ENCODE measurements around the gene DNMT3A.

The DNMT3A gene

DNA sequence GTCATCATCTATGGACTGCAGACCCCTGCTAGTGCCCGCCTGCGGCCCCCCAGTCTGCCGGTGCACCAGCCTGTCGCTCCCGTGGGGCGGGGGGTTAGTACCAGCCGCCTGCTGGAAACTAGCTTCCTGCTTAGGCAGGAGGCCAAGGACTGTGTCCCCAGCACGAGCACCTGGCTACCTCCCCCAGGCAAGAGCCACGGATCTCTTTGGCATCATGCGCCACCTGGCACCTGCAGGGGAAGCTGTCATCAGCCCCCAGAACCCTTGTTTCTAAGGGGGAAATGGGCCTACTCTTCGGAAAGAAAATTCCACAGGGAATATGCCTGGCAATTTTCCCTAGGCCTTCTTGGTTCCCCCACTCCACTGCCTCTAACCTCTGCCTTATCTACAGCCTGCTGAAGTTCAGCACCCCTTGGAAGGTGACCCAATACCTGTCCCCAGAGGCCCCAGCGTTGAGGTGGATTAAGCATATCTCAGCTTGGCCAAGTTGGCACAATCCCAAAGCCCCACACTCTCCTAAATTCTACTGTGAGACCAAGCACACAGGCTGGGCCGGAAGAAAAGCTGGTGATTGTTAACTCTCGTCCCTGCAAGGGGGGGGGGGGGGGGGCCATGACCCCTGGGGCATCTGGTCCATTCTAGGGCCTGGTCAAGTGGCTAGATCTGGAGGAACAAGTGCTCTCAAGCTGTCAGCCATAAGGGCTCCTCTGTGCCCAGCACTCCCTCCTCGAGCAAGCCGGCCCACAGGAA, 111.4 kb downstream of the DNMT3A start:
- no peak overlapping the region for H3K4me3 ChIP-seq (replicated peaks; ENCODE audit: low read depth, low read length)
- TF ChIP-seq, protein P1, sequence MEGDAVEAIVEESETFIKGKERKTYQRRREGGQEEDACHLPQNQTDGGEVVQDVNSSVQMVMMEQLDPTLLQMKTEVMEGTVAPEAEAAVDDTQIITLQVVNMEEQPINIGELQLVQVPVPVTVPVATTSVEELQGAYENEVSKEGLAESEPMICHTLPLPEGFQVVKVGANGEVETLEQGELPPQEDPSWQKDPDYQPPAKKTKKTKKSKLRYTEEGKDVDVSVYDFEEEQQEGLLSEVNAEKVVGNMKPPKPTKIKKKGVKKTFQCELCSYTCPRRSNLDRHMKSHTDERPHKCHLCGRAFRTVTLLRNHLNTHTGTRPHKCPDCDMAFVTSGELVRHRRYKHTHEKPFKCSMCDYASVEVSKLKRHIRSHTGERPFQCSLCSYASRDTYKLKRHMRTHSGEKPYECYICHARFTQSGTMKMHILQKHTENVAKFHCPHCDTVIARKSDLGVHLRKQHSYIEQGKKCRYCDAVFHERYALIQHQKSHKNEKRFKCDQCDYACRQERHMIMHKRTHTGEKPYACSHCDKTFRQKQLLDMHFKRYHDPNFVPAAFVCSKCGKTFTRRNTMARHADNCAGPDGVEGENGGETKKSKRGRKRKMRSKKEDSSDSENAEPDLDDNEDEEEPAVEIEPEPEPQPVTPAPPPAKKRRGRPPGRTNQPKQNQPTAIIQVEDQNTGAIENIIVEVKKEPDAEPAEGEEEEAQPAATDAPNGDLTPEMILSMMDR (IDR thresholded peaks at IDR 0.05; ENCODE audit: low read depth, low read length, missing control alignments): no peak
- DNase-seq (ENCODE audit: extremely low read depth, low read depth): no peak

DNA sequence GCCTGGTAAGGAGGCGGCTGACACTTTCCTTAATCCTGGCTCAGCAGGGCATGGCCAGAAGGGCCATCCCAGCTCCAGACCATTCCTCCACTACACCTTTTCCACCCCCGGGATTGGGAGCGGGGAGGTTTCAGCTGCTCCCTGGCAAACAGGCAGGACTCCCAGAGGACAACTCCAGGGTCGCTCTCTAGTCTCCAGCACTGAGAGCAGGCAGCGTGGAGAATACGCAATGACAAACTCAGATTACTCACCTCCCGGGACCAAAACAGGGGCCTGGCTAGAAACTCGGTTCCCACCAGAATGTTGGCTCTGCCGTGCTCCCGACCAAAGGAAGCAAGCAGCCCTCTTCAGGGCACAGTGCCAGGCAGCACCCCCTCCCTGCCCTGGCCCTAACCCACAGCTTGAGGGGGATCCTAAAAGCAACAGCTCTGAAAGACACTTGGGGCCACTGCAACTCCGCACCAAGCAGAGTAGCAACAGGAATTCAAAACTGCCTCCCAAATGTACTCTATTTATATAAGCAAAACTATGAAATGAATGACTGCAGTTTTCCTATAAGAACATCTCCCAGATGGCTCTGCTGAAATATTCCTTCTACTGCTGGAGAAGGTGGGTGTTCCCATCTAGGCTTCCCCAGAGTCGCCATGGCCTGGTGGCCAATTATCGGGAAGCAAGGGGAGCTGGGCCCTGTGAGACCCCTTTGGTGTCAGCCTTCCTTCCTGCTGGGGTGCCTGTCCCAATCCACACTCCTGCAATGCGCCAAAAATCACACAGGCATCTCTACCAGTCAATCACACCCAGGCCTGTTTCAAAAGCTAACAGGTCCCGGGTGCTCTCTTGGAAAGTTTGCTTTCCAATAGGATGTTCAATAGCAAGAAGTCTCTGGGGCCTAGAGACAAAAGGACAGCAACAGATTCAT, 112.2 kb downstream of the DNMT3A start:
- no peak overlapping the region for H3K4me3 ChIP-seq (replicated peaks; ENCODE audit: low read depth, low read length)
- DNase-seq (ENCODE audit: extremely low read depth, low read depth): no peak
- TF ChIP-seq, protein P1 (IDR thresholded peaks at IDR 0.05; ENCODE audit: low read depth, low read length, missing control alignments): no peak

DNA sequence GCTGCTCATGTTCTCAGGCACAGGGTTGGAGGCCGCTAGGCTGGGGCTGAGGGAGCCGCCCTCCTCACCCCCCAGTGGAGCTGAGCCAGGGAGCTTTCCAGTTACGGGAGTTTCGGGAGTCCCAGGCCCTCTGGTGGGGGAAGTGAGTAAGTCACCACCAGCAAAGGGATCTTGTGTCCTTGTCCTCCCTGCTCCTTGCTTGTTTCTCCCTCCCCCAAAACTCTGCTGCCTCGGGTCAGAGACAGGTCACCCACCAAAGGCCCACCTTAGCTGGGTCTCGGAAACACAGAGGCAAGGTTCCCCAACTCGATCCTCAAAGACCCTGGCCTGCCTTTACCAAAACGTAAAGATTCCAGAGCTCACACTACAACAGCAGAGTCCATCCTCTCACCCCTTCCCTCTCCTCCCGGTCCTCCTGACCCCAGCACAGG, 112.9 kb downstream of the DNMT3A start:
- no peak overlapping the region for H3K4me3 ChIP-seq (replicated peaks; ENCODE audit: low read depth, low read length)
- peak; percentile 41 for DNase-seq (ENCODE audit: extremely low read depth, low read depth)

DNA sequence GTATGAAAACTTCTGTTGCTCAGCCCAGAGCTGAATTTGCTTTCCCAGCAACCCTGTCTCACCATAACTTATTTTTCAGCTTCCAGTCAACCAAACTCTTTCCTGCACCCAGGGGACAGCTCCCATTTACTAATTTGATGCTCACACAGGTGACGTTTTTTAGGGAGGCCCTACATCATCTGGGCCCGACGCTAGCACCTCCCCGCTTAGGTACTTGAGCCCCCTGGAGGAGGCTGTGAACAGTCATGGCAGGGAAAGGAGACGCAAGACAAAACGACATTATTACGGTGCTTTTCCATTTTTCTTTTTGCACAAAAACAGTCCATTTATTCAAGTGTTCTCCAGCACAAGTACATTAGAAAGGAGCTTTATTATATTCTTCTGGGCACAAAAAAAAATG, 114.1 kb downstream of the DNMT3A start:
- TF ChIP-seq, protein P1 (IDR thresholded peaks at IDR 0.05; ENCODE audit: low read depth, low read length, missing control alignments): no peak
- no peak overlapping the region for H3K4me3 ChIP-seq (replicated peaks; ENCODE audit: low read depth, low read length)
- no peak for DNase-seq (ENCODE audit: extremely low read depth, low read depth)

More for the DNA sequence above, 112.9 kb downstream of the DNMT3A start:
- TF ChIP-seq, protein P1 (IDR thresholded peaks at IDR 0.05; ENCODE audit: low read depth, low read length, missing control alignments): peak; percentile 82

DNA sequence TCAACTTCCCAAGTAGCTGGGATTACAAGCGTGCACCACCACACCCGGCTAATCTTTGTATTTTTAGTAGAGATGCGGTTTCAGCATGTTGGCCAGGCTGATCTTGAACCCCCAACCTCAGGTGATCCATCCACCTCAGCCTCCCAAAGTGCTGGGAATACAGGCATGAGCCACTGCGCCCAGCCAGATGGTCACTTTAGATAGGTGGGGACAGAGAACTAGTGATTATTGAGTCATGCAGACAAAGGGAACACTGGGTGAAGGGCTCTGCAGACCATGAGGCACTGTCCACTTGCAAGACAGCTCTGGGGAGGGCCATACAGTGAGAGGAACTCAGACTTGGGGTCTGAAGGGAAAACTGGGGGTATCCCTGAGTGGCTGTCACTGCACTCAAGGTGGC, 114.9 kb downstream of the DNMT3A start:
- no peak for DNase-seq (ENCODE audit: extremely low read depth, low read depth)
- TF ChIP-seq, protein P1 (IDR thresholded peaks at IDR 0.05; ENCODE audit: low read depth, low read length, missing control alignments): no peak

GRCh38 chr2:25222477-25223121, 119.1 kb downstream of the DNMT3A start:
- no peak for DNase-seq (ENCODE audit: extremely low read depth, low read depth)
- H3K4me3 ChIP-seq (replicated peaks; ENCODE audit: low read depth, low read length): no peak overlapping the region
- TF ChIP-seq, protein P1 (IDR thresholded peaks at IDR 0.05; ENCODE audit: low read depth, low read length, missing control alignments): no peak

More for the DNA sequence above, 114.9 kb downstream of the DNMT3A start:
- no peak overlapping the region for H3K4me3 ChIP-seq (replicated peaks; ENCODE audit: low read depth, low read length)

All from HFF-Myc (cell line).